Progenitor cell of endocrine pancreas (in vitro differentiated cells): ENCODE results near the gene SPTB. TPM values are rescaled to one million over a fixed set of nuclear protein-coding genes. Genes with fewer than 3 reads are reported as not detected.

Source experiments
- DNase-seq: peaks from one replicate; pipeline ENCODE4 v3.0.0; 2021; ENCODE audit warnings: low spot score; ENCODE audit not compliant: unreplicated experiment
- H3K27ac Mint-ChIP-seq: 2 replicates; pipeline ENCODE4 v1.8.0; 2021; ENCODE audit warnings: mild to moderate bottlenecking, moderate library complexity, mixed read lengths
- H3K27me3 Mint-ChIP-seq: 2 replicates; pipeline ENCODE4 v1.8.0; 2021; ENCODE audit warnings: mixed read lengths
- H3K36me3 Mint-ChIP-seq: 2 replicates; pipeline ENCODE4 v1.8.0; 2022; ENCODE audit warnings: mixed read lengths; ENCODE audit not compliant: insufficient read depth
- H3K4me1 Mint-ChIP-seq: 2 replicates; pipeline ENCODE4 v1.8.0; 2021; ENCODE audit warnings: low read depth, mixed read lengths
- H3K4me3 Mint-ChIP-seq: 2 replicates; pipeline ENCODE4 v1.8.0; 2021; ENCODE audit warnings: low read depth, mild to moderate bottlenecking, moderate library complexity, mixed read lengths
- H3K9me3 Mint-ChIP-seq: 2 replicates; pipeline ENCODE4 v1.8.0; 2021; ENCODE audit warnings: low read depth, mixed read lengths
- total RNA-seq: library from RNA; stranded (reverse); gene quantifications from 2 replicates; pipeline ENCODE4 v1.2.1, GENCODE V29; 2021
- TF ChIP-seq, protein P1 (sequence below): fragments of 200-600 bp; sonication (generic); IDR thresholded peaks from one replicate; pipeline ENCODE4 v1.5.0; 2021; ENCODE audit warnings: antibody characterized with exemption, mild to moderate bottlenecking; ENCODE audit not compliant: unreplicated experiment

SPTB gene
- total RNA-seq, 1 donor from 2014 or later = 1.7 TPM

DNA sequence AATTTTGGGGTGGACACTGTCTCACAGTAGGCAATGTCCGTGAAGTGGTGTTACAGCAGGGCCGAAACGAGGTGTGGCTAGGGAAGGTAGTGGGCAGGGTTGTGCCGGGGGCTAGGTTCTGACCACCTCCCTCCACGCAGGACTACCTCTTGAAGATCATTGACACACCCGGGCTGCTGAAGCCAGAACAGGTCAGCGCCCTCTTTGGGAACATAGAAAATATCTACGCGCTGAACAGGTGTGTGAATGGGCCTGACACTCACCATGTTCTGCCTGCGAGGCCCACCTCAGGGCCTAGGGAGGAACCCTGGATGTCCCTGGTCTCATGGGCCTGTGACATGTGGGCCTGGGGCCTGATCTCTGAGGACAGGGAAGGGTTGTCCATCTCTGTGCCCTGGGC, 150.9 kb downstream of the SPTB start:
- TF ChIP-seq, protein P1, sequence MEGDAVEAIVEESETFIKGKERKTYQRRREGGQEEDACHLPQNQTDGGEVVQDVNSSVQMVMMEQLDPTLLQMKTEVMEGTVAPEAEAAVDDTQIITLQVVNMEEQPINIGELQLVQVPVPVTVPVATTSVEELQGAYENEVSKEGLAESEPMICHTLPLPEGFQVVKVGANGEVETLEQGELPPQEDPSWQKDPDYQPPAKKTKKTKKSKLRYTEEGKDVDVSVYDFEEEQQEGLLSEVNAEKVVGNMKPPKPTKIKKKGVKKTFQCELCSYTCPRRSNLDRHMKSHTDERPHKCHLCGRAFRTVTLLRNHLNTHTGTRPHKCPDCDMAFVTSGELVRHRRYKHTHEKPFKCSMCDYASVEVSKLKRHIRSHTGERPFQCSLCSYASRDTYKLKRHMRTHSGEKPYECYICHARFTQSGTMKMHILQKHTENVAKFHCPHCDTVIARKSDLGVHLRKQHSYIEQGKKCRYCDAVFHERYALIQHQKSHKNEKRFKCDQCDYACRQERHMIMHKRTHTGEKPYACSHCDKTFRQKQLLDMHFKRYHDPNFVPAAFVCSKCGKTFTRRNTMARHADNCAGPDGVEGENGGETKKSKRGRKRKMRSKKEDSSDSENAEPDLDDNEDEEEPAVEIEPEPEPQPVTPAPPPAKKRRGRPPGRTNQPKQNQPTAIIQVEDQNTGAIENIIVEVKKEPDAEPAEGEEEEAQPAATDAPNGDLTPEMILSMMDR = no peak
- Mint-ChIP-seq H3K36me3 (peaks cover 16% of the 10 kb centered on the region), H3K9me3 (no peaks in the 10 kb centered on the region), H3K27me3 (no peaks in the 10 kb centered on the region), H3K27ac (no peak overlapping the region), H3K4me1 (peaks cover 26% of the 10 kb centered on the region), H3K4me3 (no peak overlapping the region)
- no peak for DNase-seq

DNA sequence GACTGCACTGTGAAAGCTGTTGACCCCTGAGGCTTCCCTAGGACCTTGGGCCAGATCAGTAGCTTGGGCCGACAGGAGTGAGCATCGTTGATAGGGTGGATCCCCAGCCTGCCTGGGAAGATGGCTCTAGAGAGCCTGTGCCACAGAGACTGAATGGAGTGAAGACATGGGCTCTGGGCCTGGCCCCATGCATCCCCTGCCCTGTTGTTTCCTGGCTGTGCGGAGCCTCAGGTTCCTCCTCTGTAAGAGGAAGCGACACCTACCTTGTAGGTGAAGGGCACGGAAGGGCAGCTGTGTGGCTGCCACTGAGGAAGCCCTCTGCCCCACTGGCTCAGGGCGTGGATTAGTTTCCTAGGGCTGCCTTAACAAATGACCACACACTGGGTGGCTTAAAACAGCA, 151.6 kb downstream of the SPTB start:
- Mint-ChIP-seq H3K36me3 (peaks cover 18% of the 10 kb centered on the region), H3K27ac (no peak overlapping the region), H3K27me3 (no peaks in the 10 kb centered on the region), H3K9me3 (no peaks in the 10 kb centered on the region), H3K4me3 (no peak overlapping the region), H3K4me1 (peaks cover 30% of the 10 kb centered on the region)
- DNase-seq = no peak
- TF ChIP-seq, protein P1 = no peak

DNA sequence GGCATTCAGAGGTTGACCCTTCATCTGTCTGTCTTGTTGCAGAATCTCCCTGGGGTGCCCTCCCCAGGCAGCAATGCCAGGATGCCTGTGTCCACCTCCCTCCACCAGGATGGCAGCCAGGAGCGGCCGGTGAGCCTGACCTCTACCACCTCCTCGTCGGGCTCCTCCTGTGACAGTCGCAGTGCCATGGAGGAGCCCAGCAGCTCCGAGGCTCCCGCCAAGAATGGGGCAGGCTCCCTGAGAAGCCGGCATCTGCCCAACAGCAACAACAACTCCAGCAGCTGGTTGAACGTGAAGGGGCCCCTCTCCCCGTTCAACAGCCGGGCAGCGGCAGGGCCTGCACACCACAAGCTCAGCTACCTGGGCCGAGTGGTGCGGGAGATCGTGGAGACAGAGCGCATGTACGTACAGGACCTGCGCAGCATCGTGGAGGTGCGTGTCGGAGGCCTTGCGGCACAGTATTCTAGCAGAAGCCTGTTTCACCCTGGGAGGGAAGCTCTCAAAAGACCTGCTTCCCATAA, 152.1 kb downstream of the SPTB start:
- Mint-ChIP-seq H3K27me3 (no peaks in the 10 kb centered on the region), H3K36me3 (peaks cover 17% of the 10 kb centered on the region), H3K9me3 (no peaks in the 10 kb centered on the region), H3K4me1 (peaks cover 30% of the 10 kb centered on the region), H3K4me3 (no peak overlapping the region), H3K27ac (no peak overlapping the region)
- no peak for DNase-seq
- TF ChIP-seq, protein P1 = no peak

DNA sequence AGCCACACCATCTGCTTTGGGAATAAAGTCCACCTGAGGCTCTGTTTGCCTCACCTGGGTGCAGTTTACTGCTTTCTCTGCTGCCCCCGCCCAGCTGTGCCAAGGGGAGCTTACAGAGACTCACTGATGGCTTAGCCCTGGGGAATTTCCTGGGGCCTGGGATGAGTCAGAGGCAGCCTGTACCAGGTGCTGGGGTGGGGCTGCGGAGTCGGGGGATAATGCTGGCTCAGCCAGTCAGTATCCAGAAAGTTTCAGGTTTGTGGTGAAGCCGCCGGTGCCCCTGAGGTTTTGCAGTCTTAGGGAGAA, 153.2 kb downstream of the SPTB start:
- Mint-ChIP-seq H3K9me3 (no peaks in the 10 kb centered on the region), H3K36me3 (peaks cover 15% of the 10 kb centered on the region), H3K4me3 (no peak overlapping the region), H3K4me1 (peaks cover 32% of the 10 kb centered on the region), H3K27ac (no peak overlapping the region), H3K27me3 (no peaks in the 10 kb centered on the region)
- TF ChIP-seq, protein P1 = no peak
- DNase-seq = no peak

DNA sequence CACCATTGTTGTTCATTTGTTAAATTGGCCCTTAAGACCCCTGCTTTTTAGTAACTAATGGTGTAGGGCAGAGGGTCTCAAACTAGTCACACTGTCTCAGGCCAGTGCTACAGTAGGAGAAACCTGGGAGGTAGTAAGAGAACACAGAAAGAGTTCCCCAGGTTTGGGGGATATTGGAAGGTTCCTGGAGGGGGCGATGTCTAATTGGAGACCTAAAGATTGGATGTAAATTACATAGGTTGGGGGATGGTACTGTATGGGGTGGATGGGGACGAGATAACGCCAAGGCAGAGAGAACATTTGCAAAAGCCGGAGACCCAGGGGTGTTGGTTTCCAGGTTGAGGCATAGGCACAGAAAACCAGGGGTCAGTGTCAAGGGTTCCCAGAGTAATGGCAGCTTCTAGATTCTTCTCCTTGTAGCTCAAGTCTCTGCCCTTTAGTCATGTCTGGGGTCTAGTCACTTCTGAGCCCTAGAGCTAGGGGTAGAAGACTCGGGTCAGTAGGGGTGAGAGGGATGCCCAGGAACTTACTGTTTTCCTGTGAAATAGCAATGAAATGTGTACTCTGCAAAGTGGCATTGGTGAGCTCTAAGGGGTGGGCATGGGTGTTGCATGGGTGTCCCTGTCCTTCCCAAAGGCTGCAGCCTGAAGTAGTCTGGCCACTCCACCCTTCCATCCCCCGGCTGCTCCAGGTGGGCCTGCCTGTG, 153.7 kb downstream of the SPTB start:
- no peaks in the 10 kb centered on the region for H3K27me3 Mint-ChIP-seq
- H3K4me3 Mint-ChIP-seq = no peak overlapping the region
- no peak for DNase-seq
- H3K9me3 Mint-ChIP-seq = no peaks in the 10 kb centered on the region
- TF ChIP-seq, protein P1 = no peak
- peaks cover 13% of the 10 kb centered on the region for H3K36me3 Mint-ChIP-seq
- H3K27ac Mint-ChIP-seq = peak overlapping the region; percentile 73
- H3K4me1 Mint-ChIP-seq = peaks cover 33% of the 10 kb centered on the region
